ENCODE results near the gene NADSYN1.

The NADSYN1 gene

GRCh38 chr11:71495286-71496230, 42.6 kb downstream of the NADSYN1 start:
- no peak overlapping the region for H3K4me2 ChIP-seq (ENCODE audit: low read length)
- no peaks in the 10 kb centered on the region for H3K9me2 ChIP-seq (ENCODE audit: low read depth, low read length)
- H3K9ac ChIP-seq (ENCODE audit: low read length), result no peak overlapping the region
- H3K9me3 ChIP-seq (ENCODE audit: low read length), result no peaks in the 10 kb centered on the region
- no peak for TF ChIP-seq EZH2 (IDR thresholded peaks at IDR 0.05; ENCODE audit: borderline replicate concordance, low read length)
- TF ChIP-seq CTCF (IDR thresholded peaks at IDR 0.05; ENCODE audit: low read length), result no peak
- H3K27me3 ChIP-seq (ENCODE audit: insufficient read depth, low read length), result no peaks in the 10 kb centered on the region
- H3K4me1 ChIP-seq (ENCODE audit: insufficient read depth, low read length, severe bottlenecking), result no peaks in the 10 kb centered on the region
- H3K79me2 ChIP-seq (ENCODE audit: insufficient read depth, low read length), result no peaks in the 10 kb centered on the region
- H3K4me3 ChIP-seq (ENCODE audit: low read depth, low read length, poor library complexity, severe bottlenecking), result no peak overlapping the region
- no peak overlapping the region for H3K27ac ChIP-seq (ENCODE audit: low read depth, low read length, poor library complexity, severe bottlenecking)
- H3F3A ChIP-seq (ENCODE audit: insufficient read depth, low read length), result no peaks in the 10 kb centered on the region
- H2AFZ ChIP-seq (ENCODE audit: low read length), result no peak overlapping the region
- no peaks in the 10 kb centered on the region for H4K20me1 ChIP-seq (ENCODE audit: insufficient read depth, low read length)
- H3K36me3 ChIP-seq (ENCODE audit: insufficient read depth, low read length), result peaks cover 52% of the 10 kb centered on the region

GRCh38 chr11:71496421-71496820, 43.4 kb downstream of the NADSYN1 start:
- H4K20me1 ChIP-seq (ENCODE audit: insufficient read depth, low read length), result no peaks in the 10 kb centered on the region
- no peak overlapping the region for H3K27ac ChIP-seq (ENCODE audit: low read depth, low read length, poor library complexity, severe bottlenecking)
- no peaks in the 10 kb centered on the region for H3K27me3 ChIP-seq (ENCODE audit: insufficient read depth, low read length)
- no peak overlapping the region for H3K4me3 ChIP-seq (ENCODE audit: low read depth, low read length, poor library complexity, severe bottlenecking)
- H3K9me3 ChIP-seq (ENCODE audit: low read length), result no peaks in the 10 kb centered on the region
- H3K4me2 ChIP-seq (ENCODE audit: low read length), result no peak overlapping the region
- no peak overlapping the region for H3K9ac ChIP-seq (ENCODE audit: low read length)
- H3K36me3 ChIP-seq (ENCODE audit: insufficient read depth, low read length), result peaks cover 44% of the 10 kb centered on the region
- TF ChIP-seq EZH2 (IDR thresholded peaks at IDR 0.05; ENCODE audit: borderline replicate concordance, low read length) (no peak), CTCF (IDR thresholded peaks at IDR 0.05; ENCODE audit: low read length) (no peak)
- no peaks in the 10 kb centered on the region for H3K9me2 ChIP-seq (ENCODE audit: low read depth, low read length)
- H3K79me2 ChIP-seq (ENCODE audit: insufficient read depth, low read length), result no peaks in the 10 kb centered on the region
- no peaks in the 10 kb centered on the region for H3K4me1 ChIP-seq (ENCODE audit: insufficient read depth, low read length, severe bottlenecking)
- H3F3A ChIP-seq (ENCODE audit: insufficient read depth, low read length), result no peaks in the 10 kb centered on the region
- H2AFZ ChIP-seq (ENCODE audit: low read length), result no peak overlapping the region

GRCh38 chr11:71498091-71498490, 45.1 kb downstream of the NADSYN1 start:
- H4K20me1 ChIP-seq (ENCODE audit: insufficient read depth, low read length), result no peaks in the 10 kb centered on the region
- H3K79me2 ChIP-seq (ENCODE audit: insufficient read depth, low read length), result no peaks in the 10 kb centered on the region
- no peaks in the 10 kb centered on the region for H3K4me1 ChIP-seq (ENCODE audit: insufficient read depth, low read length, severe bottlenecking)
- TF ChIP-seq EZH2 (IDR thresholded peaks at IDR 0.05; ENCODE audit: borderline replicate concordance, low read length), result no peak
- no peak for TF ChIP-seq CTCF (IDR thresholded peaks at IDR 0.05; ENCODE audit: low read length)
- no peaks in the 10 kb centered on the region for H3K9me2 ChIP-seq (ENCODE audit: low read depth, low read length)
- no peak overlapping the region for H2AFZ ChIP-seq (ENCODE audit: low read length)
- H3K9ac ChIP-seq (ENCODE audit: low read length), result no peak overlapping the region
- no peaks in the 10 kb centered on the region for H3K9me3 ChIP-seq (ENCODE audit: low read length)
- H3F3A ChIP-seq (ENCODE audit: insufficient read depth, low read length), result no peaks in the 10 kb centered on the region
- no peak overlapping the region for H3K4me2 ChIP-seq (ENCODE audit: low read length)
- no peak overlapping the region for H3K4me3 ChIP-seq (ENCODE audit: low read depth, low read length, poor library complexity, severe bottlenecking)
- H3K36me3 ChIP-seq (ENCODE audit: insufficient read depth, low read length), result peaks cover 34% of the 10 kb centered on the region
- no peak overlapping the region for H3K27ac ChIP-seq (ENCODE audit: low read depth, low read length, poor library complexity, severe bottlenecking)
- no peaks in the 10 kb centered on the region for H3K27me3 ChIP-seq (ENCODE audit: insufficient read depth, low read length)
